ENCODE data around the gene C1orf210. TPM values are rescaled to one million over a fixed set of nuclear protein-coding genes. Genes with fewer than 3 reads are reported as not detected.
A peak's percentile ranks its signal among the peaks of the same experiment; 100 is the strongest.

Gene C1orf210
- total RNA-seq, 1 experiment from 2014 or later: not detected

DNA sequence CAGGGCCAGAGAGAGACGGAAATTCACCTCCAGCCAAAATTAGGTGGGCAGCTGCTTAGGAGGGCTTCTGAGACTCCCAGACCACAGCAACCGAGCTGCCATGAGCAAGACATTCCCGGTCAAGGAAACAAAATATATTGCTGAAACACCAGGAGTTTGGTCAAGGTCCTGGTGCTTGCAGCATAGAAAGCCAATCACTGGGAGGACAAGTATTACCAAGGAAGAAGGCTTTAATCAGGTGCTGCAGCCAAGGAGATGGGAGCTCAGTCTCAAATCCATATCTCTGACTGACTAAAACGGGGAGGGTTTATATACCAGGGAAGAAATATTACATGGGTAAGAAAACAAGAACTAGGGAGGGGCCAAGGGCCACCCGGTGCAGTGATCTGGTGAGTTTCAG lies 34.4 kb downstream of the C1orf210 start:
- no peak for DNase-seq (ENCODE audit: low read depth in 1 of 2, low spot score in 2 of 2)
- H3K27me3 ChIP-seq (replicated peaks): no peaks in the 10 kb centered on the region; the same call in 1 of the 2 replicates
- no peaks in the 10 kb centered on the region for H3K4me1 ChIP-seq (replicated peaks)

DNA sequence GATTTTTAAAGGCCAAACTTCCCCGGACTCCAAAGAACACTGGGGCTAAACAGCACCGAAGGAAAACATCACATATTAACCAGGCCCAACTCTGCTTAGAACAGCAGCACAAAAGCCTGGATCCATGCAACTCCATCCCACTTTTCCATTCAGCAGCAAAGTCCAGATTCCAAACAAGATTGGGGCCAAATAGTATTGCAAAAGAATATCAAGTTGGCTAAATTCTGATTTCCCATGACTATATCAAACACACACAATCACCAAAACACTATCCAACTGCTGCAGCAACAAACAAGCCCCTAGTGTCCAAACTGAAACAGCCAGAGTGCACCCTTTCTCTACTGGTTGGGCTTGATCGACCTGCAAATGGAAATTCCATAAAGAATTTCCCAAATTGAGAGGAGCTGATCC lies 35.0 kb downstream of the C1orf210 start:
- H3K9me3 ChIP-seq (replicated peaks): no peaks in the 10 kb centered on the region
- no peak overlapping the region for H3K4me3 ChIP-seq
- H3K27me3 ChIP-seq (replicated peaks): no peaks in the 10 kb centered on the region; the same call in 1 of the 2 replicates
- no peaks in the 10 kb centered on the region for H3K4me1 ChIP-seq (replicated peaks)
- H3K27ac ChIP-seq: no peak overlapping the region
- no peaks in the 10 kb centered on the region for H3K36me3 ChIP-seq
- DNase-seq (ENCODE audit: low read depth in 1 of 2, low spot score in 2 of 2): no peak

More for the DNA sequence above, 34.4 kb downstream of the C1orf210 start:
- Histone ChIP-seq H3K36me3 (no peaks in the 10 kb centered on the region), H3K27ac (no peak overlapping the region), H3K9me3 (replicated peaks) (no peaks in the 10 kb centered on the region), H3K4me3 (no peak overlapping the region)

DNA sequence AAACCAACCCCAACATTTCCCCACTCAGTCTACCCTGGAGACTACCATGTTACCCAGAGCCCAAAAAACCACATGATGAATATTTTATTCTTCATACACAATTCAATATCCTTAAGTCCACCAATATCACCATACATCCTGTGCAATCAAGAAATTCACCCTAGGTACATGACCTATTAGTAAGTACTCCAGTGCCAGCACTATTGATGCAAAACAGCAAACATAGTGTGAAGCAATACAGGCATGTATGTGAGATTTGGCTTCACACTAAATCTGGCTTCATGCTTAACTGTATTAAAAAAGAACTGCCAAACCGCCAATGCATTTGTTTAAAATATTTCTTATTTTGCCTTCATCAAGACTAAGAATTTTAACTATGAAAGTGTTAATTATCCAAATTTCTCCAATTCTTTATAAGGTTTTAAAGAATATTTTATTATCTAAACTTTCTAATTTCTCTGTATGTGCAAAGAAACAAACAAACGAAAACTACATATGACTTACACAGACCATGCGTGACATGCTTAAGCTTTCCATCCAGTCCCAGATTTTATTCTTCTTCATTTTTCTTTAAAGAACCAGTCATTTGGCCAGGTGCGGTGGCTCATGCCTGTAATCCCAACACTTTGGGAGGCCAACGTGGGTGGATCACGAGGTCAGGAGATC lies 38.0 kb downstream of the C1orf210 start:
- no peaks in the 10 kb centered on the region for H3K36me3 ChIP-seq
- no peak overlapping the region for H3K4me3 ChIP-seq
- no peaks in the 10 kb centered on the region for H3K4me1 ChIP-seq (replicated peaks)
- DNase-seq (ENCODE audit: low read depth in 1 of 2, low spot score in 2 of 2): no peak
- H3K27me3 ChIP-seq (replicated peaks): no peaks in the 10 kb centered on the region; the same call in 1 of the 2 replicates
- no peaks in the 10 kb centered on the region for H3K9me3 ChIP-seq (replicated peaks)
- no peak overlapping the region for H3K27ac ChIP-seq

DNA sequence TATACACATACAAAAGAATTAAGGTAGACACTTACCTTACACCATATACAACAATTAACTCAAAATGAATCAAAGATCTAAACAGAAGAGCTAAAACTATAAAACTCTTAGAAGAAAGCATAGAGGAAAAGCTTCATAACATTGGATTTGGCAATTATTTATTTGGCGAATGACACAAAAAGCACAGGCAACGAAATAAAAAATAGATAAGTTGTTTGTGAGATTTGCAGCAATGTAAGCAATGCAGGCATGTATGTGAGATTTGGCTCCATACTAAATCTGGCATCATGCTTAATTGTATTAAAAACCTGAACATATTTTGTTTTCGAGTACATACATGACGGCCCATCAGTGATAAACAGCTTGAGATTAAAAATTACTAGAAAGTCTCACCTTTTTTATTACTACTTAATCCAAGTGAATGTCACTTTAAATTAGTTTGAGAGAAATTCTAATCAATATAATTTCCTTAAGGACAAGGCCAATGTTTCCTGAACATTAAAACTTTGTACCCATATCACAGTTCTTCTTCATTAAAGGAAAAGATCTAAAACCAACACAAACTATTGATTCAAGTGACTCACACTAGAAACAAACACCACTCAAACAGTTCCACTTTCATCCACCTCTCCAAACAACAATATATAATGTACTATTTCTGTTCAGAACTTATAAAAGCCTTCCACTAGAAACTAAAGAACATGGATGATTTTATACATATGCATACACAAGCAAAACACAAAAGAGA lies 38.7 kb downstream of the C1orf210 start:
- no peaks in the 10 kb centered on the region; the same call in 1 of the 2 replicates for H3K27me3 ChIP-seq (replicated peaks)
- no peak for DNase-seq (ENCODE audit: low read depth in 1 of 2, low spot score in 2 of 2)
- H3K4me3 ChIP-seq: no peak overlapping the region
- no peaks in the 10 kb centered on the region for H3K36me3 ChIP-seq
- H3K4me1 ChIP-seq (replicated peaks): peaks cover 3% of the 10 kb centered on the region
- no peaks in the 10 kb centered on the region for H3K9me3 ChIP-seq (replicated peaks)
- H3K27ac ChIP-seq: no peak overlapping the region

DNA sequence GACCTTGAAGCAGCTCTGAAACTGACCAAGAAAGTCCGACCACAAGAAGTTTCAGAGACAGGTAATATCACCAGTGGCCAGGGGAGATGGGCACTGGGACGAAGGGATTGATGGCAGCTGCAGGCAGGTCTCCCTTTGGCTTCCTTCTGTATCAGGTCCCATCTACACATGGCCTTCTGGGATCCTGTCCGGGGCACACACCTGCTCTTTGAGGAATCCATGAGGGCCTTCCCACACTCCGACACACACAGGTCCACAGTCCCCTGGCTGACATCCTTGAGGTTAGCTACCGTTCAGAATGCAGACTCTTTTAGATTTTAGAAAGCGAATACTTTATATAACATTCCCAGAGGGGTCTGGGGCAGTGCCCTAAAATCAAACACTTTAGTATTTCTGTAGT lies 42.1 kb downstream of the C1orf210 start:
- no peaks in the 10 kb centered on the region for H3K9me3 ChIP-seq (replicated peaks)
- no peaks in the 10 kb centered on the region for H3K27me3 ChIP-seq (replicated peaks)
- no peaks in the 10 kb centered on the region for H3K36me3 ChIP-seq
- H3K4me1 ChIP-seq (replicated peaks): peaks cover 7% of the 10 kb centered on the region
- H3K27ac ChIP-seq: no peak overlapping the region
- H3K4me3 ChIP-seq: no peak overlapping the region
- DNase-seq (ENCODE audit: low read depth in 1 of 2, low spot score in 2 of 2): no peak

GRCh38 chr1:43241413-43241836 lies 44.0 kb downstream of the C1orf210 start:
- no peaks in the 10 kb centered on the region for H3K9me3 ChIP-seq (replicated peaks)
- no peak overlapping the region for H3K4me3 ChIP-seq
- DNase-seq (ENCODE audit: low read depth in 1 of 2, low spot score in 2 of 2): no peak
- H3K27me3 ChIP-seq (replicated peaks): no peaks in the 10 kb centered on the region
- no peak overlapping the region for H3K27ac ChIP-seq
- H3K4me1 ChIP-seq (replicated peaks): peaks cover 7% of the 10 kb centered on the region
- no peaks in the 10 kb centered on the region for H3K36me3 ChIP-seq

DNA sequence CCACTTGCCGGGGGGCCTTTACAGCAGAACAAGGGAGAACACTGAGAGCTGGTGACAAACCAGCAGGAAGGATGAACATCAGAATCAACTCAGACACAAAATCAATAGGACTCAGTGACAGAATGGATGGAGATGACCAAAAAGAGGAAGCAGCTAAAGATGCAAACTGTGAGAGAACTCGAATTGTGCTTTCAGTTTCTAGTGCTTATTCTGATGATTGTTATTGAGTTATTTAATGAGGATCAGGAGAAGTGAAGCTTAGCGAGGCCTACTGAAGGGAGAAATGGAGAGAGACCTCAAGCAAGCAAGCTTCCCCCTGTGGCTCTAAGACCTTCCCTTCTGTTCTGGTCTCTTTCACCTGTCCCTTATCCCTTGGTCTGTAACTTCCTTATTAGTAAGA lies 45.9 kb downstream of the C1orf210 start:
- Histone ChIP-seq H3K4me3 (no peak overlapping the region), H3K4me1 (replicated peaks) (peaks cover 7% of the 10 kb centered on the region), H3K9me3 (replicated peaks) (no peaks in the 10 kb centered on the region), H3K36me3 (no peaks in the 10 kb centered on the region), H3K27me3 (replicated peaks) (no peaks in the 10 kb centered on the region), H3K27ac (no peak overlapping the region)
- DNase-seq (ENCODE audit: low read depth in 1 of 2, low spot score in 2 of 2): no peak

GRCh38 chr1:43238991-43239469 lies 46.4 kb downstream of the C1orf210 start:
- DNase-seq (ENCODE audit: low read depth in 1 of 2, low spot score in 2 of 2): no peak
- H3K4me1 ChIP-seq (replicated peaks): peaks cover 7% of the 10 kb centered on the region
- no peaks in the 10 kb centered on the region for H3K36me3 ChIP-seq
- H3K9me3 ChIP-seq (replicated peaks): no peaks in the 10 kb centered on the region
- no peak overlapping the region for H3K27ac ChIP-seq
- H3K27me3 ChIP-seq (replicated peaks): no peaks in the 10 kb centered on the region
- H3K4me3 ChIP-seq: no peak overlapping the region

- H3K36me3 ChIP-seq: no peaks in the 10 kb centered on the region
- H3K27me3 ChIP-seq (replicated peaks): no peaks in the 10 kb centered on the region
- H3K27ac ChIP-seq: no peak overlapping the region
- H3K9me3 ChIP-seq (replicated peaks): no peaks in the 10 kb centered on the region
- no peak overlapping the region for H3K4me3 ChIP-seq
- DNase-seq (ENCODE audit: low read depth in 1 of 2, low spot score in 2 of 2): peak; percentile 36 to 61
- H3K4me1 ChIP-seq (replicated peaks): peaks cover 7% of the 10 kb centered on the region
These were observed 47.3 kb downstream of the C1orf210 start for GRCh38 chr1:43238085-43238484.

DNA sequence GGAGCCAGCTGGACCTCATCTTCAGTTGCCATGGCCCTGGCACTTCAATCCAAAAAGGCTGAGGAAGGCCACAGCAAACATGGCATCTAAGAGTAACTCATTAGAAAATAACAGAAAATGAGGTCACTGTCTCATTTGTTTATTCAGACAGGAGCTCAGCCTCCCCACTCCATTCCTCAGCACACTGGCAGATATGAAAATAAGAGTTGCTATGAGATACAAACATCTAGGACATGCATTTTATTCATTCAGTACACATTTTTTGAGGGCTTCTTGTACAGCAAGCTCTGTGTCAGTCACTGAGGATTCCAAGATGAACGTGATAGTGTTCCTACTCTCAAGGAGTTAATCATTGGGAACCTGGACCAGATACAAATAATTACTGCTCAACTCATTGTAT lies 48.3 kb downstream of the C1orf210 start:
- no peak for DNase-seq (ENCODE audit: low read depth in 1 of 2, low spot score in 2 of 2)
- H3K27ac ChIP-seq: no peak overlapping the region
- no peaks in the 10 kb centered on the region for H3K9me3 ChIP-seq (replicated peaks)
- no peak overlapping the region for H3K4me3 ChIP-seq
- no peaks in the 10 kb centered on the region for H3K27me3 ChIP-seq (replicated peaks)
- no peaks in the 10 kb centered on the region for H3K36me3 ChIP-seq
- peaks cover 15% of the 10 kb centered on the region for H3K4me1 ChIP-seq (replicated peaks)

- DNase-seq (ENCODE audit: low read depth in 1 of 2, low spot score in 2 of 2): no peak
- no peaks in the 10 kb centered on the region for H3K36me3 ChIP-seq
- no peaks in the 10 kb centered on the region for H3K27me3 ChIP-seq (replicated peaks)
- peaks cover 13% of the 10 kb centered on the region for H3K4me1 ChIP-seq (replicated peaks)
- H3K27ac ChIP-seq: no peak overlapping the region
- H3K4me3 ChIP-seq: no peak overlapping the region
- no peaks in the 10 kb centered on the region for H3K9me3 ChIP-seq (replicated peaks)
These were observed 49.8 kb downstream of the C1orf210 start for GRCh38 chr1:43235451-43236121.

- no peak for DNase-seq (ENCODE audit: low read depth in 1 of 2, low spot score in 2 of 2)
- no peaks in the 10 kb centered on the region for H3K36me3 ChIP-seq
- H3K27ac ChIP-seq: no peak overlapping the region
- peaks cover 13% of the 10 kb centered on the region for H3K4me1 ChIP-seq (replicated peaks)
- no peak overlapping the region for H3K4me3 ChIP-seq
- H3K9me3 ChIP-seq (replicated peaks): no peaks in the 10 kb centered on the region
- no peaks in the 10 kb centered on the region for H3K27me3 ChIP-seq (replicated peaks)
These were observed 50.3 kb downstream of the C1orf210 start for GRCh38 chr1:43235040-43235439.

DNA sequence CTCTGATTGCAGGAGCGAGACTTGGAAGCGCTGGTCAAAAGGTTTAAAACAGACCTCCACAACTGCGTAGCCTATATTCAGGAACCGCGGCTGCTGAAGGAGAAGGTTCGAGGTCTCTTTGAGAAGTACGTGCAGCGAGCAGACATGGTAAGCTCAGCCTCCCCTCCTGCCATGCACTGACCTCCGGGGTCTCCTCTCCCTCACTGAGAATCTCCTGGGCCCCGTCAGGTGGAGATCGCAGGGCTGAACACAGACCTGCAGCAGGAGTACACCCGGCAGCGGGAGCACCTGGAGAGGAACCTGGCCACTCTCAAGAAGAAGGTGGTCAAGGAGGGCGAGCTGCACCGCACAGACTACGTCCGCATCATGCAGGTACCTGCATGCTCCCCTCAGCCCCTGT lies 51.1 kb downstream of the C1orf210 start:
- Histone ChIP-seq H3K36me3 (no peaks in the 10 kb centered on the region), H3K4me3 (no peak overlapping the region), H3K4me1 (replicated peaks) (peaks cover 13% of the 10 kb centered on the region), H3K9me3 (replicated peaks) (no peaks in the 10 kb centered on the region), H3K27me3 (replicated peaks) (no peaks in the 10 kb centered on the region), H3K27ac (no peak overlapping the region)
- DNase-seq (ENCODE audit: low read depth in 1 of 2, low spot score in 2 of 2): no peak

- Histone ChIP-seq H3K4me1 (replicated peaks) (peaks cover 13% of the 10 kb centered on the region), H3K4me3 (no peak overlapping the region), H3K27me3 (replicated peaks) (no peaks in the 10 kb centered on the region), H3K36me3 (no peaks in the 10 kb centered on the region), H3K9me3 (replicated peaks) (no peaks in the 10 kb centered on the region), H3K27ac (no peak overlapping the region)
- DNase-seq (ENCODE audit: low read depth in 1 of 2, low spot score in 2 of 2): no peak
These were observed 51.8 kb downstream of the C1orf210 start for GRCh38 chr1:43233631-43234030.
